Activated CD4-positive, alpha-beta T cell treated with anti-CD3 and anti-CD28 coated beads for 1 hour (primary cell): ENCODE measurements around the gene LYST.
"Not testable (repeated sequence)": the region's sequence is repeated elsewhere in the genome, so short reads cannot be mapped to it uniquely, and the experiment has no call there.

Experiments used
- DNase-seq: peaks from one replicate; pipeline ENCODE4 v3.0.0-alpha.2; 2020

LYST gene

DNA sequence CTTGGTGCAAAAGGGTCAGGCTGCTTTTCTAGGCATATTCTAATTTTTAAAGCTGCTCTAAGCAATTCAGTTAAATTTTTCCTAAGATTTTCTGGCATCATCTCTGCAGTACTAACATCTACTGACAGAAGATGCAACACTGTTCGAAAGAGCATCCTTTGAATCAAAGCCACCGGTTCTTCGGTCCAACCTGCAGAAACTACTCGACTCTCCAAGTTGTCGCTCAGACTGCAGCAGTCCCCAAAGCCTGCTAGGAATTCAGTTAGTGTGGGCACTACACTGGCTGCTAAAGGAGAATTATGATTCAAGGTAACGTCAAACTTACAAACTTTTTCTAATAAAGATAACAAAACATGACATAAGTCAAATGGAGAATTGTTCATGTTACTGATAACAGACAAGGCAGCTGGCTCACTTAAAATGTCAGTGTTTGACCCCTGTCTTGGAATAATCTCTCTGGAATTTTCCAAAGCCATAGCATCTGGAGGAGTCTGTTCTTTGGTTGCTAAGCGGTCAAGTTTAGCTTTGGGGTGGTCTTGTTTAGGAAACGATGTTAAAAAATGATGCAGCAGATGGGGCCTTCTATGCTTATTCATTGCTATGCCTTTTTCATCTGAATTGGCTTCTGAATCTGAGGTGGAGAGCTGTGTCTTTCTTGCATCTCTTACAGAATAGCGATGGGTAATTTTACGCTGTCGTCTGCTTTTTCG is 56.9 kb downstream of the LYST start:
- DNase-seq, result no peak

DNA sequence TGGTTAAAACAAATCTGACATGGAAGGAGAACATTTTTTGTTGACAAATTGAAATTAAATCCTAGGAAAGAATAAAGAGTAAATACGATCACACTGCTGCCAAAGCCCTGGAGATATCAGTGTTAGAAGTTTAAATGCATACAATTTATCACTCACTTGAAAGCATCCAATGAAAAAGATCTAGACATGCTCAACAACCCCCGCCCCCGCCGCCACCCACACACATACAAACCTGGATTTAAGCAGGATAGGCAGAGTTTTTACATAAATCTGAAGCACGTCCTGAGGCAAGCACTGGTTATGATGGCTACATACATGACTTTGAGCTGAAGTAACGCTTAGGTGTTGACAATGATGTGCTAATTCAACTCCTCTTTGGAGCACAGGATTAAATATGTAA is 58.5 kb downstream of the LYST start:
- DNase-seq, result no peak

DNA sequence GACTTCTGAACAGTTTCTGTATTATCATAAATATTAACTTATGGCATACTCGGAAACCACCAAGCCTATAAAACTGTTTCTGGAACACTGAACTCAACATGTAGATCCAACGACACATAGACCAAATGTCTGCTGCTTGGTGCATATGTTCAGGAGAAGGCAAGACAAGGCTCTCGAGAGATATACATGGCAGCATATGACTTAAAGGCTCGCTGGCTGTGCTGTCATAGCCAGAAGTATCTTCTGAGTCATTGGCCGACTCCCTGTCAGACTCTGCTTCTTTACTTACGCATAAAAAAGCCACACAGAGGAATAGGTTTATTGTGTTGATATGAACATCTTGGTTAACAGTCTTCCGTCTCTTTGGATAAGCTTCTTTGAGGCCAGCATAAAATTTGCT is 60.6 kb downstream of the LYST start:
- no peak for DNase-seq

DNA sequence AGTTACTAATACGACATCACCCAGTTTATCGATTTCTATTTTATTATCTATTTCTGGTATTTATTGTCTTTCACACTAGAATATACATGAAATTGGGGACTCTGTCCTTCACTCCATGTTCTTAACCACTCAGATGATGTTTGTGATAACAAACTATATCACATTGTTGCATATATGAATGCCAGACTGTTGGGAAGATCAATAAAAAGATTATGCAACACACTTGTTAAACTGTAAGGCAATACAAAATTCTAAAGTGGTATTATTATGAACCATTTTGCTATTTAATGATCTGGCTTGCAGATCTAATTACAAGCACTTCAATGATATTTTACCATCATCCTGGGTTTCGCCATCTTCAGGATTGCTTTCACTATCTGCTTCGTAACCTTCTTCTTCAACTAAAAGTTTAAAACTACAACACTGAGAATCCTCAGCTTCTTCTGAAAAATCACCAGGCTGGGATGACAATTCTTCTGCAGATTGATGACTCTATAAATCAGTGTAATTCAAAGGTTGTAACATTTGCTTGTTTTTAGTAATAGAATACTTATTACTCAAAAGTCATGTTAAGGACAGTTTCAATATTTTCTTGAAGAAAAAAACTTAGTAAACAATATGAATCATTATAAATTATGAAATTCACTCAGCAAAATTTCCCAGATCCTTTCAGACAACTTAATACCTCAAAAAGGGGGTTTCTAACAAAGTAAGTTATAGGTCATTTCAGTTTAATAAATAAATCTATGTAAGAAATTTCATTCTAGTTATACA is 63.9 kb downstream of the LYST start:
- DNase-seq, result no peak

DNA sequence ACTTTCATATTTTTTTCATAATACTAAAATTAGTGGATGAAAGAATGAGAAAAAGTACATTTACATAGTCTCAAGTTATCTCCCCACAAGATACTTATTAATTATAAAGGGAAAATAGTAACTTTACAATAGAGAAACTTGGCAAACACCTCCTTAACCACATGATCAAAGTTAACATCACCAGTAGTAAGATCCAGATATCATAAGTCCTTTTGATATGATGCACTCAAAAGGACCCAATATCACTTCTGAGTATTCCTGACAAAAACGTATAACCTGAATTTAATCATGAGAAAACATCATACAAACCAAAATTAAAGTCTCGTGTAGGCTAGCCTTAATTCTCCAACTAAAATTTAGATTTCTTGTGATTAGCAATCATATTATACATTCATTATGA is 67.4 kb downstream of the LYST start:
- no peak for DNase-seq

DNA sequence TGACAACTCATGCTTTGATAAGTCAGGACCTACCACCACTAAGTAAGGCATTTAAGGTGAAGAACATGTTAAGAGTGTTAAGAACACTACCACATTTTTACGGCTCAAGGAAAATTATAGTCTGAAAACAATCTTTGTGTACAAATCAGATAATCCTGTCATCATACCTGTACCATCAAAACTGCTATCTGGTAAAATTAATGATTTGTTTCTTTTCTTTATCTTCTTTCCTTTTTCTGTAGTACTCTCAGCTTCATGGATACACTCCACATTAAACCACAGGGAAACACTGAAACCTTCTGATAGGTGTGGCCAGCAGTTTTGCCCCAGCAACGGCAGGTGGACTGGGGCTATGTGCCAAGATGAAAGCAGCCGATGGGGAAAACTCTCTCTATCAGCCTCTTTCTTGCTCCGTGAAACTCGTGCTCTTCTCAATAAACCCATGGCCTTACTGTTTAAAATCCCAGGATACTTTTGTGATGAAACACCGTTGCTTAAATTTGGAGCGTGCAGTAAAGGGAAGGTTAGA is 75.1 kb downstream of the LYST start:
- no peak for DNase-seq

DNA sequence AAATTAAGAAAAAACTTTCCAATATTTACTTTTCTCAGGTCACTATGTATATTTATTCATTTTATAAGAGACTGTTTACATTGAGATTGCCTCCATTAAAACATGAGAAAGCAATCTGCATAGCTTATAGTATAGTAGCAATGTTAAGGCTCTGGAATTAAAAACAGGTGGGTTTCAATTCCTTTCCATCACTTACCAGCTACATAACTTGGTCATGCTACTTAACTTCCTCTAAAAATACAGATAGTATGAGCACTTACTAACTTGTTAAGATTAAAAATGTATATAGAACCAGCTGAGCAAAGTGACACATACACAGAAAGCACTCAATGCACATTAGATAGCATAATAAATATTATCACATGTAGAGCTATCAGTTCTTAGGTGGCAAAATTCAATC is 76.6 kb downstream of the LYST start:
- no peak for DNase-seq

DNA sequence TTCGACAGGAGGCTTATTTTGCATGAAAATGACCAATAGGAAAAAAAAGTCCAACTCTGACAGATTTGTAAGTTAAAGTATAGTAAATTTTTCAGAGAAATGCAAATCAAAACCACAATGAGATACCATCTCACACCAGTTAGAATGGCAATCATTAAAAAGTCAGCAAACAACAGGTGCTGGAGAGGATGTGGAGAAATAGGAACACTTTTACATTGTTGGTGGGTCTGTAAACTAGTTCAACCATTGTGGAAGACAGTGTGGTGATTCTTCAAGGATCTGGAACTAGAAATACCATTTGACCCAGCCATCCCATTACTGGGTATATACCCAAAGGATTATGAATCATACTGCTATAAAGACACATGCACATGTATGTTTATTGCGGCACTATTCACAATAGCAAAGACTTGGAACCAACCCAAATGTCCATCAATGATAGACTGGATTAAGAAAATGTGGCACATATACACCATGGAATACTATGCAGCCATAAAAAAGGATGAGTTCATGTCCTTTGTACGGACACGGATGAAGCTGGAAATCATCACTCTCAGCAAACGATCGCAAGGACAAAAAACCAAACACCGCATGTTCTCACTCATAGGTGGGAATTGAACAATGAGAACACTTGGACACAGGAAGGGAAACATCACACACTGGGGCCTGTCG is 80.3 kb downstream of the LYST start:
- DNase-seq, result not testable (repeated sequence)

DNA sequence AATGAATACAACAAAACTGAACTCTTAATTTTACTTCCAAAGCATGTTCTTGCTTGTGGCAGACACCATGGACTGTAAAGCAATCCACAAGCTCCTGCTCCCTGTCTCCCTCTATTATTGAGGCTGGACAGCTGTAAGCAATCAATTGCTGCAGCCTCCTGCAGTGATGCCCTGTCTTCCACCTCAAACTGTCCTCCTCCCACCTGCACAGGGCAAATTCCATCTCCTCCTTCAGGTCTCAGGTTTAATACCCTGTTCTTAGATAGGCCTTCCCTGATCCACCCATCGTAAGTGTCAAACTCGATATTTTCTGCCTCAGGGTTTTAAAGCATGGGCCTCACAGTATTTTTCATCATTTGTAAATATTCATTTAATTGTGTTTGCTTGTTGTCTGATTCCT is 81.8 kb downstream of the LYST start:
- no peak for DNase-seq

DNA sequence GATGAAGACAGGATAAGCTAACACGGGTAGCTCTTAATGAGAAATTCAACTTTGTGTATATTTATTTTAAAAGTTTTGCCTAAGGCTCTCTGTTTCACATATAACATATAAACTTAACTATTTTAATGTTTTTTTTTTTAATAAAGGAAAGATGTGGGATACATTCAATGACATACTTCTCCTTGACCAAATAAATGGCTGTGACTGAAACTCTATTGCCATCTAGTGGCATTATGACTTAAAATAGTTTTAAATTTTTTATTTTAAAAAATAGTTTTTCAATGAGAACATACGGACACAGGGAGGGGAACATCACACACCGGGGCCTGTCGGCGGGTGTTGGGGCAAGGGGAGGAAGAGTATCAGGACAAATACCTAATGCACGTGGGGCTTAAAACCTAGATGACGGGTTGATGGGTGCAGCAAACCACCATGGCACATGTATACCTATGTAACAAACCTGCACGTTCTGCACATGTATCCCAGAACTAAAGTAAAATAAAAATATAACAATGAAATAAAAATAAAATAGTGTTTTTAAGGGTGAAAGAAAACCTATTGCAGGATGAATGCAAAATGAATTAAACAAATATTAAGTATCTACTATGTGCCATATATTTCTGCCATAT is 83.4 kb downstream of the LYST start:
- no peak for DNase-seq

DNA sequence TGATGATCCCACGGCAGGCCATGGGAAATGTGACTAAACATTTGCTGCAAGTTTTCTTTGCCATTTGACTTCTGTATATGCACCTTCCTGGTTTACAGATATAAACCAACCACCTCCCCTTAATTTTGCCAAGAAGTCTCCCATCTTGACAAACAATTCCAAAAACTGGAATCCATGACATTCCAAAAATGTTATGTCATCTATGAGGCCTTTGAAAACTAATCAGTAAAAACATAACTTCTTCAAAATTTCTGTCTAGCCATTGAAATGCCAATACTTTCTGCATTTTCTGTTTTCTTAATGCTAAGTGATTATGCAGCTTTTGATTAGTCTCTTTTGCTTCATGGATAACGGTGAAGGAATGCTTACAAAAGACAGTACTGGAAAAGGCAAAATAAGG is 84.1 kb downstream of the LYST start:
- DNase-seq, result no peak

DNA sequence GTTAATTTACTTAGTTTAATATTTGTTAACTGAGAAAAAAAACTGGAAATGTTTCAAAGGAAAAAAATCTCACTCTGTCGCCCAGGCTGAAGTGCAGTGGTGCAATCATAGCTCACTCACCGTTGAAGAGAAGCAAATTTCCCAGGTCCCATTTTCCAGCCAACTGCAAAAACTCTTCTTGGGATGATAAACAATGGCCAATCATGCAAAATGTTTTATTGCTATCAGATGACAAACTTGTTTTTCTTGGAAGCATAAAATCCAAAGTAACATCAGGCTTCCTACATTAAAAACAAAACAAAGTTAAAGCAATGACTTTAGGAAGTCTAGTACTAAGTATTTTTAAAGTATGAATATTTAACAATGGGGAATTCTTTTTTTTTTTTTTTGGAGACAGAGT is 84.9 kb downstream of the LYST start:
- no peak for DNase-seq

DNA sequence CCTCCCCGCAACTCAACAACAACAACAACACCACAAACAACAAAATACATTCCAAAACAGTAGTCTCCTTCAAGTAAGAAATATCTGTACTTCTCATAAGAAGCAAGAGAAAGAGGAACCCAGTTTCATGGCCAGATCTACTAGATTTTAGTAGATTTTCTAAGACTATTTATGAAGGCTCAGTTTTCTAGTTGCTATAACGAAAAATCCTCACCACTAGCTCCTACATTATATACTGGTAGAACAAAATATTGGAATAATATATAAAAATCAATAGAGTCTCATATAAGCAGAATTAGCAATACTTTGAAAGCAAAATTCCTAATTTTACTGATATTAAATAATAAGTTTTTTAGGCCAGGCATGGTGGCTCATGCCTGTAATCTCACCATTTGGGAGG is 86.9 kb downstream of the LYST start:
- no peak for DNase-seq

DNA sequence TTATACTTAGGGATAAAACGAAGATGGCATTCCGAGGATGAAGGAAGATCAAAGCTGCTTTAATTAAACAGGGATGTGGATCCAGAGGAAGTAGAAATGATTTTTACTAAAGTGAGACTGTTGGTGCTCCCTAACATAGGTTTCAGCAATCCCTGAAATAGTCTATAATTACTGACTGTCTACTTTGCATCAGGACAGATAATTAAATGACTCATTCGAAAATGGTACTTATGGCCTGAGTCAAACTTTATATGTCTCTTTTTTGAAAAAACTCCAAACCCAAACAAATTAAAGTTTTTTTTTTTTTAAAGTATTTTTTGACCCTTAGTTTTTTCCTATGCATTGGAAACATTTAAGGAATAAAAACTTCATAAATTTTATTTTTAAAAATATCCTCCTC is 90.3 kb downstream of the LYST start:
- DNase-seq, result no peak

DNA sequence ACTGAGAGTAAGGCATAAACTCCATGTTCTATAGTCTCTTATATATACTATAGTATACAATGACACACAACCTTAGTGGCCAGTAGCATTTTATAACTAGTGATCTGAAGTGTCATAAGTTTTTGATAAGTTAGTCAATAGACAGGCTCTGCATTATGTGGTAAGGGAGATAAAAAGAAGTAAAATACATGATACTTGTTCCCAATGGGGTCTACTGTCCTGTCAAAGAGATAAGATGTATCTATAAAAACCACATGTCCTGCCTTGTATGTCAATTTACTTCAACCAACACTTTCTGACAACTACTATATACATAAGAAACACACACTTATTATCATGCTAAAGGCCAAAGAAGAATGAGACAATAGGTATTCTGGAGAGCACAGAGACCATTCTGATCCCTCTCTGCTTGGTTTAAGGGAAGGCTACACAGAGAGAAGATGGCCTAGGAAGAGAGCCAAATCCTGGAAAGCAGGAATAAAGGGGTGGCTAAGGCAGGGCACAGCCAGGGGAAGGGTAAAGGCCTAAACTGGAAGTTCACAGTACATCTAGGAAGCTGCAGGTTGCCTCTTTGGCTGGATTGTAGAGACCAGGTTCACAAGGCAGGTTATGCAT is 91.4 kb downstream of the LYST start:
- no peak for DNase-seq

DNA sequence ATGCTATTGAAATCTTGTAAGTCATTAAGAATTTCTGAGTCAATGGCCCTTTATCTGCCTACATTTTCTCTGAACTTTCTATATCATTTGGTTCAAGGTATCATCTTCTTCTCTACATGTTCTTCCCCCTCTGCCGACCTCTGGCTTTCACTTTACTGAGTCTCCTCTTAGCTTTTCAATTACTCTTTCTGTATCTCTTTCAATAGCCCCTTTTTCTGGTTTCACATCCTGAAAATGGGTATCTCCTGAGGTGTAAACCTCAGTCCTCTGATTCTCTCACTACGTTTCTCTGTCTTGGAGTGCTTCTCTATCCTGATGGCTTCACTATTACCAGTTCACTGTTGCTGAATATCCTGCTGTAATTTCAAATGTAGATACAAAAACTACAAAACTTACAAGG is 98.9 kb downstream of the LYST start:
- DNase-seq, result no peak

DNA sequence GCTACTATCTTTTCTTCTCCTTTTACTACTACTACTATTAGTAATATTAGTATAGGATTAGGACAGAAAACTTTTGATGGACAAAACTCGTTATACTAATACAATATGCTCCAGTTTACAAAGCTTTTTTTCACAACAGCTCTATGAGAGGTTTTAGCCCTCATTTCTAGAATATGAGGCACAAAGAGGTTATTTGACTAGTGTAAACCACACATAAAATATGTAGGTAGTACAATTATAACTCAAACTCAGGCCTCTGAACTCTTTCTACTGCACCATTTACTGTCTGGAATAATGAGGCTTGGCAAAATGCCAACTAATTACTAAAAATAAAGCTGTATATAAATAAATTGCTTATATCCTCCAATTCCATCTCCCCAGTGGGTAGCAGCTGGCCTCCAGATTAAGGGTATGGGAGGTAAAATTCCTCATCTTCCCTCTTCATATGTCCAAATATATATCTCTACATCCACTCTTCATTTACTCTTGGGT is 99.9 kb downstream of the LYST start:
- DNase-seq, result no peak

DNA sequence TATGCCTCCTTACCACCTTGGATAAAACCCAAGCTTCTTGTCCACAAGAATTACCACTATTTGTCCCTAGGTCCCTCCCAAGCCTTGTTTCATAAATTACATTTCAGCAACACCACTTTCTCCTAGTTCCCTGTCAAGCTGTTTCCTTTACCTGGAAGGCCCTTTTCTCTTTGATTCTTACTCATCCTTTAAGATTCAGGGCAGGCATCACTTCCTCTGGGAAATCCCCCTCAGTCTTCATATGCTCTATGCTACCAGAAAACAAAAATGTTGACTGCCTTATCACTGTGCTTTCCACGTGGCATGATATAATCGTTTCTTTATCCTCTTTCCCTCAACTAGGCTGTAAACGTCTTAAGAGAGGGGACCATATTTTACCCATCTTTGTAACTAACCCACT is 102.7 kb downstream of the LYST start:
- DNase-seq, result no peak

DNA sequence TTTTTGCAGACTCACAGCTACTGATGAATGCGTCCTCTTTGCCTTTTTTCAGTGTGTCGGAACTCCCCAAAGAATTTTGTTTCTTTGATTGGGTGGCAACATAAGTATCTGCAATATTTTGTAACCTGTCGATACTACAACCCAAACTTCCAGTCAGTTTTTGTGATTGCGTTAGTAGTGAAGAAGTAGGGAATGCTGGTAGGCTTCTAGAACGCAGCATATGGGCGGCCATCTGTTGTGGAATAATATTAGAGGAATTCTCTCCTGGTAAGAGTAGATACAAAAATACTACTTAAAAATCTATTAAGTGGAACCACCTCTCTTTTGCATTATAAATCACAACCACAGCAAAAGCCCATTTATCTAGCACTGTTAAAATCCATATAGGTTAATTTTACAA is 107.4 kb downstream of the LYST start:
- no peak for DNase-seq

DNA sequence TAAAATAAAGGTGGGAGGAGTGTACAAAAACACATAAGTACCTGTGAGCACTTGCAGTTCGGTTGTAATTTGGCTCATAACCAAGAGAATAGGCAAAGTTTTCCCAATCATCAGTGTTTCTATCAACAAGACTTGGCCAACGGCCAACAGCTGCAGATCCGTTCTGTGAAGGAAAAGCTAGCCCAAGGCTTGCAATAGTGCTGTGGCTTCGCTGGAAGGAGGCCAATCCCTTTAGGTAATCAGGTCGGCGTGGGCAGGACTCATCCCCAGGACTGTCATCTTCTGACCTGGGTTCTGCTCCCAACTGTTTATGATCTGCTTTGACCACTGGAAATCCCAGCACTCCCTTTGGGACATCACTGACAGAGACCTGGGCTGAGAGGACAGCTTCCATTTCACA is 107.8 kb downstream of the LYST start:
- DNase-seq, result no peak

DNA sequence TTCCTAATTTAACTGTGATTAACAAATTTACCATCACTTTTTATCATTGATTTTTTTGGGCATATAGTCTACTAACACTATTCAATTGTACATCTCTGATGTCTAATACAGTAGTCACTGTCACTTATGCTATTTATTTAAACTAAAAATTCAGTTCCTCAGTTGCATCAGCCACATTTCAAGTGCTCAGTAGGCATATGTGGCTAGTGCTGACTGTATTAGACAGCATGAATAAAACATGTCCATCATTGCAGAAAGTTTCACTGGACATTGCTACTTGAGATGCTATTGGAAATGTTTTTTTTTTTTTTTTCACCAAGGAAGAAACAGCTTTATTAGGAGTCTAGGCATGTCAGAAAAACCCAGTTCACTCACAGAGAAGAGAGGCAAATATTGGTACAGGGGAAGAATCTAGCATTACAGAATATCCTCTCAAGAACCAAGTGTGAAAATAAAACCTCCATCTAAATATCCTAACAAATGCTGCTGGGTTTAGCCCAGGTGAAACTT is 109.1 kb downstream of the LYST start:
- DNase-seq, result no peak

DNA sequence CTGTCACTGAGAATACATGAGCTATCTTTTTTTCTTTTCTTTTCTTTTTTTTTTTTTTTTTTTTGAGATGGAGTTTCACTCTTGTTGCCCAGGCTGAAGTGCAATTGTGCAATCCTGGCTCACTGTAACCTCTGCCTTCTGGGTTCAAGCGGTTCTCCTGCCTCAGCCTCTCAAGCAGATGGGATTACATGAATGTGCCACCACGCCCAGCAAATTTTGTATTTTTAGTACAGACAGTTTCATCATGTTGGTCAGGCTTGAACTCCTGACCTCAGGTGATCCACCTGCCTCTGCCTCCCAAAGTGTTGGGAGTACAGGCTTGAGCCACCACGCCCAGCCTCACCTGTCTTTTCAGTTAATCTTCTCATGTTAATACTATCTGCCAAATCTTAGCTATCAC is 112.5 kb downstream of the LYST start:
- not testable (repeated sequence) for DNase-seq
